GM21786 (cell line): ENCODE measurements around the gene DDX10.
"Not testable (repeated sequence)": the region's sequence is repeated elsewhere in the genome, so short reads cannot be mapped to it uniquely, and the experiment has no call there.

ENCODE experiments used
- ATAC-seq: cut with Tn5 transposase; IDR thresholded peaks from one replicate; pipeline ENCODE4 v1.9.1; 2021; ENCODE audit not compliant: unreplicated experiment

The DDX10 gene

GRCh38 chr11:108664730-108665525, at the start of gene DDX10:
Gene DDX10 (plus strand): TSS chr11:108665069. CDS start chr11:108665154, 85 bp downstream.
- peak; percentile 63 for ATAC-seq

- no peak for ATAC-seq
Measured at GRCh38 chr11:108616549-108616948, 48.3 kb upstream of the DDX10 start.

GRCh38 chr11:108617055-108617454, 47.8 kb upstream of the DDX10 start:
- no peak for ATAC-seq

GRCh38 chr11:108618529-108618928, 46.3 kb upstream of the DDX10 start:
- no peak for ATAC-seq

- peak; percentile 91 for ATAC-seq
Measured at GRCh38 chr11:108620958-108621772, 43.7 kb upstream of the DDX10 start.

- ATAC-seq, result no peak
Measured at GRCh38 chr11:108622341-108622740, 42.5 kb upstream of the DDX10 start.

GRCh38 chr11:108624196-108624925, 40.5 kb upstream of the DDX10 start:
- no peak for ATAC-seq

GRCh38 chr11:108628326-108628725, 36.5 kb upstream of the DDX10 start:
- ATAC-seq, result no peak

DNA sequence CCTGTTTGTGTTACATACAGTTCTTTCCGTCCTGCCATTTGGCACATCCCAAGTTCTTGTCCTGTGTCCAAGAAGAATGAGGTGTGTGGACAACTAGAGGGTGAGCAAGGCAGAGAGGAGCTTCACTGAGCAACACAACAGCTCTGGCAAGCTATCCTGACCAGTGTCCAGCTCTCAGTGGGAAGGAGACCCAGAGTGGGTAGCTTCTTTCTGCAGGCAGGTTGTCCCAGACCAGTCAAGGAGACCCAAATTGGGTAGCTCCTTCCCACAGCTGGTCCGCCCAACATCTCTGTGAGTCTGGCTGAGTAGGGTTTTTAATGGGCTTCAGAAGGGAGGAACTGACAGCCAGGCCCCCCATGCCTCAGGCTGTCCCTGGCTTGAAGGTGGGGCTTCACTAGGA, 36.1 kb upstream of the DDX10 start:
- no peak for ATAC-seq

GRCh38 chr11:108629274-108629673, 35.6 kb upstream of the DDX10 start:
- no peak for ATAC-seq

DNA sequence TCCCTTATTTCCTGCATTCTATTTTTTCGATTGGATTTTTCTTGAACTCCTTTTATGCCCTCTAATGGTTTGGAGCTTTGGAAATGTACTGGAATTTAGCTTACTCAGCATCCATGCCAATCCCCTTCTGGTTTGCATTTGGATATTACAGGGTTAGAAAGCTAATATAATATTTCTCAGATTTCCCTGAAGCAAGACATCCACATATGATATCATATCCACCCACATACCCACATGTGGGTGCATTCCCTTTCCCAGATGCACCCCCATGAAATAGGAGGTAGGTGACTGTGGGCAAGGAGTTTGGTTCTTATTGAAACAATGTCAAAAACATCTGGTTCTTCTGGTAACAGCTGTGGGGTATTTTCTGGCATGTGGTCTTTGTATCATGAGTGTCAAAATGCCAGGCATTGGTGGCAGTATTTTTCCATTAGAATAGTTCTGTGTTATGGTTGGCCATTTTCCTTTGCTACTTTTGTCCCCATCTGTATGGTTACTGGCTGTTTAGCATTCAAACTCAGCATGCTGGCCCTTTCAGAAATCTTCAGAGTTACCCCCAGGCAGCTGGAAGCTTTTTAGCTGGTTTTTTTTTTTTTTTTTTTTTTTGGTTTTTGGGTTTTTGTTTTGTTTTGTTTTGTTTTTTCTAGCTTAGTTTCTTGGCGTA, 32.7 kb upstream of the DDX10 start:
- ATAC-seq, result no peak

- ATAC-seq, result no peak
Measured at GRCh38 chr11:108635106-108635505, 29.8 kb upstream of the DDX10 start.

DNA sequence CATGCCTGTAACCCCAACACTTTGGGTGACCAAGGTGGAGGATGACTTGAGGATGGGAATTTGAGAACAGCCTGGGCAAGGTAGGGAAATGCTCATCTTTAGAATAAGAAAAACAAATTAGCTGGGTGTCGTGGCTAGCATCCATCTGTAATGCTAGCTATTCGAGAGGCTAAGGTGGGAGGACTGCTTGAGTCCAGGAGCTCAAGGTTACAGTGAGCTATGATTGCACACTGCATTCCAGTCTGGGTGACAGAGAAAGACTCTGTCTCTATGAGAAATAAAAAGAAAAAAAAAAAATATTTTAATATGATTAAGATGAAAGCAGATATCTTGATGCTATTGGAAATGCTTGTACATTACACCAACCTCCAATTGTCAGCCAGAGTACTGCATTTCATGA, 28.6 kb upstream of the DDX10 start:
- ATAC-seq, result no peak

DNA sequence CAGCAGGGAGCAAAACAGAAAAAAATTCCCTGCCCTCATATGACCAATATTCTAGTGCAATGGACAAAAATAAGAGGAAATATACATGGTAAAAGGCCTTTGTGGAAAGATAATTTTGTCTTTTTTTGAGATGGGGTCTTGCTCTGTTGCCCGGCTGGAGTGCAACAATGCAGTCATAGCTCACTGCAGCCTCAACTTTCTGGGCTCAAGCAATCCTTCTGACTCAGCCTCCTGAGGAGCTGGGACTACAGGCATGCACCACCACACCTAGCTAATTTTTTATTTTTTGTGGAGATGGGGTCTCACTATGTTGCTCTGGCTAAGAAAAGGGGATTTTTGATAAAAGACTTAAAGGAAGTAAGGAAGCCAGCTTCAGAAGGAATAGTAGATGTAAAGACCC, 25.7 kb upstream of the DDX10 start:
- ATAC-seq, result no peak

DNA sequence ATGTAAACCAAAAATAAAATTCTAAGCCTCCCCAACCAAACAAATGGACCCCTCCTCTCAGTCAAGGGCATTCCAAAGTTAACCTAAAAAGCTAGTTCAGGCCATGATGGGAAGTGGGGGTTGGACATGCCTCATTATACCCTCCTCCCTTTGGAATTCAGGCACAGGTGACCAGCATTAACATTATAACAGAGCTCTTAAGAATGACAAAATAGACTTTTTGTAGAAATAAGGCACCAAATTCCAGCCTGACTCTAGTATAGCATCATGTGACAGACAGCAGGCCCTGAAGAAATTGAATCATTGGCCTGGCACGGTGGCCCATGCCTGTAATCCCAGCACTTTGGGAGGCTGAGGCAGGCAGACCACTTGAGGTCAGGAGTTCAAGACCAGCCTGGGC, 23.1 kb upstream of the DDX10 start:
- not testable (repeated sequence) for ATAC-seq

- no peak for ATAC-seq
Measured at GRCh38 chr11:108643974-108644373, 20.9 kb upstream of the DDX10 start.

- ATAC-seq, result no peak
Measured at GRCh38 chr11:108645970-108646369, 18.9 kb upstream of the DDX10 start.

DNA sequence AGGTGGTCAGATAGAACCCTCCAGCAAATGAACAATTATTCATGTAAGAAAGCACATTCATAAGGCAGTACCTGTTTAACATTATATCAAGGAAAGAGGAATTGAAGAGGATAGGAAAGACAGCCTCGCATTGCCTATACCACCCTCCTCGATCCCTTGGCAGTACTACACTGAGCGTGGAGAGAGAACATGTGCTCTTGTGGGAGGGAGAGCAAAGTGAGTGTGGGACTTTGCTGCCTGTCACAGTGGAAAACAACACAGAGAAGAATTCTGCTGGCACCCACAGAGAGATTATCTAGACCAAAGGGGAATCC, 17.5 kb upstream of the DDX10 start:
- ATAC-seq, result no peak

DNA sequence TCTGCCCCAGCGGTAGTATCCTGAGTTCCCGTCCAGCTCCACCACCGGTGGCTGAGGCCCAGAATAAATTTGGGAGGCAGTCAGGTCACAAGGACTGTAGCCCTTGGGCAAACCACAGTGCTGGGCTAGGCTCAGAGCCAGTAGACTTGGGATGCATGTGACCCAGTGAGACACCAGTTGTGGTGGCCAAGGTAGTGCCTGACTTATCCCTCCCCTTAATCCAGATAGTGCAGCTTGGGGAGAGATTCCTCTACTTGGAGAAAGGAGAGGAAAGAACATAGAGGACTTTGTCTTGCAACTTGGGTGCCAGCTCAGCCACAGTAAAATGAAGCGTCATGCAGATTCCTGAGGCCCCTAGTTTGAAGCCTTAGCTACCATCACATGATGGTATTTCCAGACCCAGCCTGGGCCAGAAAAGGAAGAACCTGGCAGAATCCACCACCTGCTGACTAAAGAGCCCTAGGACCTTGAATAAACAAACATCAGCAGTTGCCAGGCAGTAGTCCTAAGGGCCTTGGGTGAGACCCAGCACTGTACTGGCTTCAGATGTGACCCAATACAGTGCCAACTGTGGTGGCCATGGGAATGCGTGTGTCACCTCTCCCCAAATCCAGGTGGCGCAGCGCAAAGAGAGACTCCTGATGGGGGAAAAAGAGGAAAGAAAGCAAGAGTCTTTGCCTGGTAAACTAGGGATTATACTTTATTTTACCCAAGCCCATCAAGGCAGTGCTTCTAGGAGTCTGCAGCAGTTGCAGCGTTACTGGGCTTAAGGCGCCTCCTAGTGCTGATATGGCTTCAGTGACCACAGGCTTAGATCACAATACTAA, 17.0 kb upstream of the DDX10 start:
- ATAC-seq, result peak; percentile 91

GRCh38 chr11:108648528-108648885, 16.4 kb upstream of the DDX10 start:
- ATAC-seq, result no peak
